ENCODE results near the gene CLHC1.

- TF ChIP-seq POLR2A (IDR thresholded peaks at IDR 0.05; ENCODE audit: low read length) = no peak
- no peak for TF ChIP-seq GATA1 (IDR thresholded peaks at IDR 0.05; ENCODE audit: low read depth, low read length)
Observed at GRCh38 chr2:55175254-55176093, 56.6 kb downstream of the CLHC1 start.

Data from erythroblast (primary cell).